CD14-positive monocyte (primary cell): ENCODE data around the gene EXT2. TPM values are rescaled to one million over a fixed set of nuclear protein-coding genes. Genes with fewer than 3 reads are reported as not detected.

Source experiments
- DNase-seq, 3 donors: peaks; one replicate each; pipeline ENCODE4 v3.0.0-alpha.2; 2011 to 2022
- H2AFZ ChIP-seq: 2 replicates; pipeline ENCODE4 v1.6.0; 2012; ENCODE audit warnings: mild to moderate bottlenecking, low read depth, low read length, inconsistent platforms; ENCODE audit not compliant: insufficient read depth, poor library complexity, severe bottlenecking
- H3K27ac ChIP-seq, 2 donors: 1 replicate in 1 of 2; 2 replicates in 1 of 2; pipeline ENCODE4 v1.5.1; 2012 to 2013; ENCODE audit warnings: low read length in 2 of 2, control low read depth in 1 of 2, inconsistent platforms in 1 of 2, low read depth in 1 of 2, mild to moderate bottlenecking in 1 of 2
- H3K27me3 ChIP-seq, 2 donors: one replicate each; pipeline versions ENCODE4 v1.6.0 to v1.6.1; 2011 to 2013; ENCODE audit warnings: low read length in 2 of 2; ENCODE audit not compliant: control insufficient read depth in 2 of 2, insufficient read depth in 2 of 2
- H3K36me3 ChIP-seq, 2 donors: replicated peaks in 1 of 2; 1 replicate in 1 of 2; 2 replicates in 1 of 2; pipeline versions ENCODE4 v1.5.1 to v1.6.1; 2012 to 2013; ENCODE audit warnings: low read length in 2 of 2, control low read depth in 1 of 2, inconsistent platforms in 1 of 2, mild to moderate bottlenecking in 1 of 2; ENCODE audit not compliant: insufficient read depth in 2 of 2, control insufficient read depth in 1 of 2
- H3K4me1 ChIP-seq, 2 donors: 1 replicate in 1 of 2; 2 replicates in 1 of 2; pipeline versions ENCODE4 v1.5.1 to v1.6.1; 2012 to 2013; ENCODE audit warnings: low read length in 2 of 2, control low read depth in 1 of 2, inconsistent platforms in 1 of 2, mild to moderate bottlenecking in 1 of 2, moderate library complexity in 1 of 2; ENCODE audit not compliant: insufficient read depth in 2 of 2, control insufficient read depth in 1 of 2
- H3K4me2 ChIP-seq: replicated peaks from 2 replicates; pipeline ENCODE3; 2012; ENCODE audit warnings: low read length, moderate library complexity, mild to moderate bottlenecking; ENCODE audit not compliant: poor library complexity, severe bottlenecking; ENCODE audit errors: extremely low read depth
- H3K4me3 ChIP-seq, 3 experiments: fragments of 200-600 bp in 1 of 3; sonication (generic) in 1 of 3; replicated peaks in 1 of 3; 1 replicate in 2 of 3; 2 replicates in 1 of 3; pipeline ENCODE4 v1.5.1; 2011 to 2013; ENCODE audit warnings: low read length in 3 of 3, mild to moderate bottlenecking in 3 of 3, control low read depth in 2 of 3, low read depth in 2 of 3, inconsistent platforms in 1 of 3, moderate library complexity in 1 of 3
- H3K79me2 ChIP-seq: 2 replicates; pipeline ENCODE4 v1.6.0; 2012; ENCODE audit warnings: mild to moderate bottlenecking, control low read depth, inconsistent platforms, low read length, moderate library complexity; ENCODE audit not compliant: insufficient read depth
- H3K9ac ChIP-seq: 2 replicates; pipeline ENCODE4 v1.6.0; 2017; ENCODE audit warnings: low read length, mild to moderate bottlenecking; ENCODE audit not compliant: insufficient read depth, poor library complexity, severe bottlenecking
- H3K9me3 ChIP-seq, 2 donors: replicated peaks in 1 of 2; 1 replicate in 1 of 2; 2 replicates in 1 of 2; pipeline versions ENCODE4 v1.5.1 to v1.6.1; 2012 to 2013; ENCODE audit warnings: low read length in 2 of 2, control low read depth in 1 of 2; ENCODE audit not compliant: control insufficient read depth in 1 of 2, insufficient read depth in 1 of 2
- H4K20me1 ChIP-seq: 2 replicates; pipeline ENCODE4 v1.6.0; 2012; ENCODE audit warnings: mild to moderate bottlenecking, low read length, control low read depth, moderate library complexity; ENCODE audit not compliant: insufficient read depth
- H3K27ac Mint-ChIP-seq, 7 donors: one replicate each; pipeline ENCODE4 v1.8.0; 2020; ENCODE audit warnings: mild to moderate bottlenecking in 7 of 7, mixed read lengths in 7 of 7, moderate library complexity in 6 of 7, inconsistent platforms in 2 of 7
- H3K27me3 Mint-ChIP-seq, 3 donors: one replicate each; pipeline ENCODE4 v1.8.0; 2021 to 2022; ENCODE audit warnings: low read depth in 3 of 3, mild to moderate bottlenecking in 3 of 3, mixed read lengths in 3 of 3, moderate library complexity in 3 of 3, inconsistent platforms in 1 of 3
- H3K36me3 Mint-ChIP-seq, 2 donors: one replicate each; pipeline ENCODE4 v1.8.0; 2020; ENCODE audit warnings: mixed read lengths in 2 of 2, inconsistent platforms in 1 of 2, mild to moderate bottlenecking in 1 of 2
- H3K4me1 Mint-ChIP-seq: one replicate; pipeline ENCODE4 v1.8.0; 2020; ENCODE audit warnings: mild to moderate bottlenecking, mixed read lengths
- H3K4me3 Mint-ChIP-seq, 2 donors: one replicate each; pipeline ENCODE4 v1.8.0; 2020; ENCODE audit warnings: mild to moderate bottlenecking in 2 of 2, mixed read lengths in 2 of 2, moderate library complexity in 1 of 2
- H3K9me3 Mint-ChIP-seq, 7 donors: one replicate each; pipeline ENCODE4 v1.8.0; 2020 to 2022; ENCODE audit warnings: mixed read lengths in 7 of 7, mild to moderate bottlenecking in 6 of 7, moderate library complexity in 6 of 7, inconsistent platforms in 2 of 7
- WGBS: methylation state at CpG from one replicate; pipeline ENCODE4 v1.1.5; 2013; ENCODE audit warnings: missing lambda C conversion rate; ENCODE audit not compliant: insufficient coverage; 5-methylcytosine and 5-hydroxymethylcytosine counted together
- intact Hi-C, 2 donors: fragments of 100-400 bp; cut with micrococcal nuclease; formaldehyde crosslinking; loops; one replicate each; pipeline versions ENCODE4 v1.15.0 to v1.15.1; 2023
- polyA plus RNA-seq, 3 donors: library from polyadenylated mRNA; depleted of rRNA in 1 of 3; unstranded in 2 of 3; stranded (reverse) in 1 of 3; fragments of 300-500 nt in 2 of 3; fragments of >200 nt in 1 of 3; fragmentation: Illumina TruSeq in 2 of 3; gene quantifications; 1 replicate in 2 of 3; 2 replicates in 1 of 3; pipeline ENCODE4 v1.2.3, GENCODE V29; 2012 to 2021
- TF ChIP-seq, protein P1 (sequence below): fragments of 200-600 bp; IDR thresholded peaks from one replicate; pipeline ENCODE4 v1.8.0; 2022; ENCODE audit warnings: antibody characterized with exemption, mild to moderate bottlenecking

EXT2 gene
- polyA plus RNA-seq, 3 donors: 17.2 to 41.1 (median 34.2) TPM

DNA sequence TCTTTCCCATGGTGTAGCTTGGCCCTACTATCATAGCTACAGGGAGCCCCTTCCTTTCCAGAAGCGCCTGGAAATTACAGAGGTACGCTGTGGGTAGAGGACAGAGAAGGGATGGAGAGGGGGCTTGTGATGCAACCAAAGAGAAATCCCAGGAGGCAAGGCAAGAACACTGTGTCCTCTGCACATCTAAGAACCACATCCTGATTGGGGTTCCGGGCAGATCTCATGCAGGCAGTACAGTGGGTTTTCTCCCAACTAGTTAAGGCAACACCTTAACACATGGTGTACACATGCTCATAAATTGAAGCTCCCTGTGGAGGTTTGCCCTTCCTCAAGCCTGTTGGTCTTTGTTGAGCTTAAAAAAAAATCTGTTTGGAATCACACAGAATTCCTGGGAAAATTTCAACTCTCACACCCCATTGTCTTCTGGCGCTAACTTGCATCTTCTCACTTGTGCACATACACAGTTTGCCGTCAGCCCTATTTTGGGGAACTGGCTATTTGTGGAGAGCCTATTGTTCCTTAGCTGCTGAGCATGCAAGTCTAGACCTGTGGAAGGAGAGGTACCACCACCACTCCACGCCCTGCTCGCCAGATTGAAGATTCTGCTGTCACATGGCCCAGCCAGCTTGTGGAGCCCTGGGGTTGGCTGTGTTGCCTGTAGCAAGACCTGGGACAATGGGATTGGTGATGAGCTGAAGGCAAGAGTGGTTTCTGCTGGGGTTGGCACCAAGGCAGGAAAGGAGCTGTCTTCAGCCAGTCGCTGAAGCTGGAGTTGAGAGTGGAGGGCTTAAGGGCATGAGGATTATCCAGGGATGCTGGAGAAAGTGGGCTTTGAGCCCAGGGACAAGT, 162.1 kb downstream of the EXT2 start:
- H3K36me3 ChIP-seq: no peaks in the 10 kb centered on the region
- H3K36me3 Mint-ChIP-seq: peaks cover 0 to 4% of the 10 kb centered on the region in 2 donors
- no peak overlapping the region for H3K9ac ChIP-seq
- H3K27ac ChIP-seq: no peak overlapping the region
- no peak overlapping the region for H3K4me2 ChIP-seq
- WGBS: 93% methylated on average over 3 of the region's 8 CpGs
- intact Hi-C loops: no loop called here
- no peaks in the 10 kb centered on the region for H3K27me3 ChIP-seq
- no peak for DNase-seq
- H3K4me3 ChIP-seq: no peak overlapping the region
- no peak overlapping the region for H3K27ac Mint-ChIP-seq
- TF ChIP-seq, protein P1, sequence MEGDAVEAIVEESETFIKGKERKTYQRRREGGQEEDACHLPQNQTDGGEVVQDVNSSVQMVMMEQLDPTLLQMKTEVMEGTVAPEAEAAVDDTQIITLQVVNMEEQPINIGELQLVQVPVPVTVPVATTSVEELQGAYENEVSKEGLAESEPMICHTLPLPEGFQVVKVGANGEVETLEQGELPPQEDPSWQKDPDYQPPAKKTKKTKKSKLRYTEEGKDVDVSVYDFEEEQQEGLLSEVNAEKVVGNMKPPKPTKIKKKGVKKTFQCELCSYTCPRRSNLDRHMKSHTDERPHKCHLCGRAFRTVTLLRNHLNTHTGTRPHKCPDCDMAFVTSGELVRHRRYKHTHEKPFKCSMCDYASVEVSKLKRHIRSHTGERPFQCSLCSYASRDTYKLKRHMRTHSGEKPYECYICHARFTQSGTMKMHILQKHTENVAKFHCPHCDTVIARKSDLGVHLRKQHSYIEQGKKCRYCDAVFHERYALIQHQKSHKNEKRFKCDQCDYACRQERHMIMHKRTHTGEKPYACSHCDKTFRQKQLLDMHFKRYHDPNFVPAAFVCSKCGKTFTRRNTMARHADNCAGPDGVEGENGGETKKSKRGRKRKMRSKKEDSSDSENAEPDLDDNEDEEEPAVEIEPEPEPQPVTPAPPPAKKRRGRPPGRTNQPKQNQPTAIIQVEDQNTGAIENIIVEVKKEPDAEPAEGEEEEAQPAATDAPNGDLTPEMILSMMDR: no peak
- peaks cover 8 to 15% (median 9%) of the 10 kb centered on the region in 7 donors for H3K9me3 Mint-ChIP-seq
- H3K4me1 Mint-ChIP-seq: no peaks in the 10 kb centered on the region
- H3K27me3 Mint-ChIP-seq: peaks cover 0 to 2% (median 1%) of the 10 kb centered on the region in 3 donors
- no peaks in the 10 kb centered on the region for H3K79me2 ChIP-seq
- H4K20me1 ChIP-seq: no peaks in the 10 kb centered on the region
- no peak overlapping the region for H2AFZ ChIP-seq
- no peaks in the 10 kb centered on the region for H3K4me1 ChIP-seq
- H3K4me3 Mint-ChIP-seq: no peak overlapping the region
- H3K9me3 ChIP-seq: peaks cover 0 to 5% of the 10 kb centered on the region in 2 donors

DNA sequence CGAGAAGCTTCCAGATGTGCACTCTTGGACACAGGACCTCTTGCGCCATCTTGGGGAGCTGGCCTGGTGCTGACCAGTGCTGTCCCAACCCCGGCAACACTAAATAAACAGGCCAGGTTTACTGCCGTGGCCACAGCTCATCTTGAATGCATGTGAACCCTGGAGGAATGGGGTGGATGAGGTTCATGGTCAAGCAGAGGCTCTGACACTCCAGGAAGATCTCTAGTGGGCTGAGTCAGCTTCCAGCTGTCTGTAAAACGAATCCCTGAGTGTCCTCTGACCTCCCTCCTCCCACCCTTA, 162.7 kb downstream of the EXT2 start:
- Histone ChIP-seq H3K27me3 (no peaks in the 10 kb centered on the region), H4K20me1 (no peaks in the 10 kb centered on the region), H3K4me1 (no peaks in the 10 kb centered on the region), H3K36me3 (no peaks in the 10 kb centered on the region), H3K9me3 (no peaks in the 10 kb centered on the region), H3K4me2 (no peak overlapping the region), H3K9ac (no peak overlapping the region), H3K79me2 (no peaks in the 10 kb centered on the region), H2AFZ (no peak overlapping the region), H3K4me3 (no peak overlapping the region), H3K27ac (no peak overlapping the region)
- no peaks in the 10 kb centered on the region for H3K36me3 Mint-ChIP-seq
- peaks cover 2 to 9% (median 3%) of the 10 kb centered on the region in 7 donors for H3K9me3 Mint-ChIP-seq
- WGBS: 96% methylated on average over 4 of the region's 5 CpGs
- peaks cover 0 to 2% (median 1%) of the 10 kb centered on the region in 3 donors for H3K27me3 Mint-ChIP-seq
- DNase-seq: no peak
- H3K4me3 Mint-ChIP-seq: no peak overlapping the region
- TF ChIP-seq, protein P1: no peak
- no peaks in the 10 kb centered on the region for H3K4me1 Mint-ChIP-seq
- intact Hi-C loops: no loop called here
- H3K27ac Mint-ChIP-seq: no peak overlapping the region
